Measurements from ENCODE around the gene DNAJC5.
"Not testable (repeated sequence)": the region's sequence is repeated elsewhere in the genome, so short reads cannot be mapped to it uniquely, and the experiment has no call there.

Gene DNAJC5

DNA sequence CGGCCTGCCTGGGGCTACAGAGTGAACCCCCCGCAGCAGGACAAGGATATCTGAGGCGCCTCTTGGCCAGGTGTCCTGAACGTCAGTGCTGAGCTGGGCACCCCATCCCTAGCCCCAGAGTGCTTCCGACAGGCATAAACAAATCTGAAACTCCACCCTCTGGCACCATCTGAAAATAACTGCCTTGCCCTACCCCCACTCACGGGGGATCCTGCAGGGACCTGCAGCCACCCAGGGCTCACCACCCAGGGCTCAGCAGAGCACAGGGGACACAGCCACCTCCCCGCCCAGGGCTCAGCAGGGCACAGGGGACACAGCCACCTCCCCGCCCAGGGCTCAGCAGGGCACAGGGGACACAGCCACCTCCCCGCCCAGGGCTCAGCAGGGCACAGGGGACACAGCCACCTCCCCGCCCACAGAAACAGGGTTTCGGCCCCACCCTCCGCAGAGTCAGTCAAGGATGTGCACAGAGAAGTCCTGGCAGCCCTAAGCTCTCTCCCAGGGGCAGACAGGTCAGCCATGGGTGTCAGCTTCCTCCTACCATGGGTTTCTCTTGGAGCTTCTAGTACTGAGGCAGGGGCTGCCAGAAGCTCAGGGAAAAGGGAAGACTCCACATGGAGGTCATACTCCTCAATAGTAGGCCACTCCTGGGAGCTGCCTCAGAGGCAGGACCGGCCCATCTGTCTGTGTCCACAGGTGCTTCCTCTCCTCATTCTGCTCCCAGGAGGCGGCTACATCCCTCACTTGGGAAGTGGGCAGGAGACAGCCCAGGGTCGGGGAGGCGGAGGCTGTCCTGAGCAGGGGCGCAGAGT, 56.7 kb downstream of the DNAJC5 start:
- DNase-seq: no peak
- TF ChIP-seq GATA1 (IDR thresholded peaks at IDR 0.05; ENCODE audit: low read depth, low read length): no peak
- no peak for TF ChIP-seq POLR2A (IDR thresholded peaks at IDR 0.05; ENCODE audit: low read length)

DNA sequence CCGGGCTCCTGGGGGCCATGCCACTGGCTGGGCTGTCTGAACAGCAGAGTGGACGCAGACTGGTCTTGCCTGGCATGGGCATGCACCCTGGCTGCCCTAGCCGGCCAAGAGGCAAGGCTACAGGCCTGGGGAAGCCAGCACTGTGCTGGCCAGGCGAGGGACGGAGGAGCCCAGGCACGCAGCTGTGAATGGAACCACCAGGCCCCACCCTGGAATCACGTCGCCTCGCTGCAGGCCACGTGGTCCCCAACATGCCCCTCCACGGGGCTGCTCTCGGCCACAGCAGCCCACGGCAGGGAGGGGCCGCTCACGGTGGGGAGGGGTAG, 57.2 kb downstream of the DNAJC5 start:
- TF ChIP-seq GATA1 (IDR thresholded peaks at IDR 0.05; ENCODE audit: low read depth, low read length): no peak
- TF ChIP-seq POLR2A (IDR thresholded peaks at IDR 0.05; ENCODE audit: low read length): no peak
- no peak for DNase-seq

DNA sequence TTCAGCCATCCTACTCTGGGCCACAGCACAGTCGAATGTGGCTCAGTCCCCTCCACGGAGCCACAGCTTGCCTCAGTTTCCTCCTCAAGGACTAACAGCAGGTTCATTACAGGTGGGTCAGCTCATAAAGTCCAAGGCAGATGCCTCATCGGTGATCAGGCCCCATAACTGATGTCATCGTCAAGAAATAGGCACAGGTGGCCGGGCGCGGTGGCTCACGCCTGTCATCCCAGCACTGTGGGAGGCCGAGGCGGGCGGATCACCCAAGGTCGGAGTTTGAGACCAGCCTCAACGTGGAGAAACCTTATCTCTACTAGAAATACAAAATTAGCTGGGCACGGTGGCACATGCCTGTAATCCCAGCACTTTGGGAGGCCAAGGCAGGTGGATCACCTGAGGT, 57.8 kb downstream of the DNAJC5 start:
- DNase-seq: no peak
- no peak for TF ChIP-seq GATA1 (IDR thresholded peaks at IDR 0.05; ENCODE audit: low read depth, low read length)
- no peak for TF ChIP-seq POLR2A (IDR thresholded peaks at IDR 0.05; ENCODE audit: low read length)

DNA sequence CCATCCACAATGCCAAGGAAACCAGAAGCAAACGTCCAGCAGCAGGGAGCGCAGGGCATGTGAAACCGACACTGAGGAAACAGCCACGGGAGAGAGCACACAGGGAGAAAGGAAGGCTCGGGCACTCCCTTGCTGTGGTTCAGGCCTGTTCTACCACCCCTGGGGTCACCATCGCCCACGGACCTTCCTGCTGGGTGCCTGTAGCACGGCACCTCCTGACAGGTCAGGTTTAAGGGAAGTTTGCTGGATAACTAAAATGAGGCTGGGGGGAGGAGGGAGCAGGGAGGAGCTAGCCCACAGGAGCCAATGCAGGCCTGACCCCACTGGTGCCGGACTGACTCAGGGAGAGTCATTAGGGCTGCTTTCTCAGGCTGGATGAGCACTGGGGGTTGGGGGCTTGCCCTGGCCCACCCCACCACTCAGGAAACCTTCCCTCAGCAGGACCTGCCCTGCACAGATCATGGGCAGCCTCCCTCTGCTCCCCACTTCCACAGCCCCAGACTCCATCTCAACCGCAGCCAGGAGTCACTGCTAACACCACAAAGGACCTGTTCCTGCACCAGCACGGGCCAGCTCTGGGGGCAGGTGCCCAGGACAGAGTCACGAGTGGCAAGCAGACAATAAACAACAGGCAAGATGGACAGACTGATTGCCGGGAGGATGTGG, 59.0 kb downstream of the DNAJC5 start:
- no peak for DNase-seq
- TF ChIP-seq GATA1 (IDR thresholded peaks at IDR 0.05; ENCODE audit: low read depth, low read length) (no peak), POLR2A (IDR thresholded peaks at IDR 0.05; ENCODE audit: low read length) (no peak)

DNA sequence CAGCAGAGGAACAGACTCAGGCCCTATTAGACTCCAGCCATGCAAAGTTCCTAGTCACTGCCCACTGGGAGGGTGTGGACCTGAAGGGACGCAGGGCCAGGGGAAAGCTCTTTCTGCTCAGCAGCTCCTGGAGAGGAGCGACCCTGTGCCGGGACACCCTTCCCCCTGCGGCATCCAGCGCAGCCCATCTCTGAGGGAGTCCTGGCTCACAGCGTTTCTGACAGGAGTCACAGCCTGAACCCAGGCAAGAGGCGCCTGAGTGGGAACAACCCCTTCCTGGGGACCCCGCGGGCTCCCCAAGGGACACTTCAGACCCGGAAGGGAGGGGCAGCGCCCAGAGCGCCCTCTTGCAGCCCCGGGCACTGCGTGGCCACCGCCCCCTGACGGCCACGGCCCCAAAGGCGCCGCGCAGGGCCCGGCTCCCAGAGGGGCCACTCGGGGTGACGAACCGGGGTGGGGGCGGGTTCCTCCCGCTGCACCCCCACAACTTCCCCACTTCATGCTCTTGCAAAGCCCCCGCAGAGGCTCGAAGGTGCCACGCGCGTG, 60.4 kb downstream of the DNAJC5 start:
- TF ChIP-seq GATA1 (IDR thresholded peaks at IDR 0.05; ENCODE audit: low read depth, low read length): no peak
- TF ChIP-seq POLR2A (IDR thresholded peaks at IDR 0.05; ENCODE audit: low read length): no peak
- peak; percentile 73 to 75 for DNase-seq

DNA sequence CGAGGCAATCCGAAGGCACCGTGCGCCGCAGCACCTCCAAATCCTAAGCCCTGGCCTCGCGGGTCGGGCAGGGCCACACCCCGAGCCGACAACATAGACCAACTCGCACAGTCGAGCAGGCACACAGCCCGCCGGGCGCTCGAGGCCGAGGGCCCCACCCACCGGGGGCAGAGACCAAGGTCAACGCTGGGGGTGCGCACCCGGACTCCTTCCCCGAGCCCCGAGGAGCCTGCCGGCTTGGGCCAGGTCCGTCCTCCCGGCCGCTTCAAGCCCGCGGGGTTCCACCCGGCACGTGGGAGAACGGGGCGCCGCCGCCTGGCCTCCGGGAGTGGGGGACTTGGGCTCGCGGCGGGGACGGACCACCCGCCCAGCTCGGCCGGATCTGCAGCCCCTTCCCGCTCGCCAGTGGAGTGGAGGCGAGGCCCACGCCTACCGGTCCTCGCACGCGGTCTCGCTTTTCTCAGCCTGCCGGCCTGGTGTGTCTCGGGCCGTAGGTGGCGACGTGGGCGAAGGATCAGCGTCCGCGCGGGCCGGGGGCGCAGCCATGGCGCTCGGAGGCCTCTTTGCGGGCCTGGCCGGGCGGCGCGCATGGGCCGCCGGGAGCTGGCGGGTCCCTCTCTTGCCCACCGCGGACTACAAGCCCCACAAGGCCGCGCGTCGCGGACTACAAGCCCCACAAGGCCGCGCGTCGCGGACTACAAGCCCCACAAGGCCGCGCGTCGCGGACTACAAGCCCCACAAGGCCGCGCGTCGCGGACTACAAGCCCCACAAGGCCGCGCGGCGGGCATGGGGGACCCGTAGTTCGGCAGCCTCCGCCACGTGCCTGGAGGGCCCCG, 61.1 kb downstream of the DNAJC5 start, which contains the start of gene UCKL1:
Gene UCKL1 (minus strand): TSS at position 590 of the 837 bp plus-strand sequence. CDS start 44 bp downstream, at position 546.
- TF ChIP-seq POLR2A (IDR thresholded peaks at IDR 0.05; ENCODE audit: low read length): peak; percentile 59
- no peak for TF ChIP-seq GATA1 (IDR thresholded peaks at IDR 0.05; ENCODE audit: low read depth, low read length)
- DNase-seq: peak; percentile 92 to 94

DNA sequence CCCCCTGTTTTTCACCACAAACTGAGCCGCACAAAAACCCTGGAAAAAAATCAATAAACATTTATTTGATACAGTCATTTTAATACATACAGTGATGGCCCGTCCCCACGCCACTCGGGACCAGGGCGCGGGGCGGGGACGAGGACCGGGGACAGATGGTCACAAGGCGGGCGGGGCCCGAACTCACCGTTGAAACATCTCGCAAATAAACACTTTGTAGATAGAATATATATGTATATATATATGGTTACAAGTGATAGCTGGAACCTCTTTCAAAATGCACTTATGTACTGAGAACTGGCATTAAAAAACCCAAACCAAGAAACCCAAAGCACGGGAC, 61.7 kb downstream of the DNAJC5 start:
- no peak for DNase-seq
- TF ChIP-seq POLR2A (IDR thresholded peaks at IDR 0.05; ENCODE audit: low read length): no peak
- no peak for TF ChIP-seq GATA1 (IDR thresholded peaks at IDR 0.05; ENCODE audit: low read depth, low read length)

DNA sequence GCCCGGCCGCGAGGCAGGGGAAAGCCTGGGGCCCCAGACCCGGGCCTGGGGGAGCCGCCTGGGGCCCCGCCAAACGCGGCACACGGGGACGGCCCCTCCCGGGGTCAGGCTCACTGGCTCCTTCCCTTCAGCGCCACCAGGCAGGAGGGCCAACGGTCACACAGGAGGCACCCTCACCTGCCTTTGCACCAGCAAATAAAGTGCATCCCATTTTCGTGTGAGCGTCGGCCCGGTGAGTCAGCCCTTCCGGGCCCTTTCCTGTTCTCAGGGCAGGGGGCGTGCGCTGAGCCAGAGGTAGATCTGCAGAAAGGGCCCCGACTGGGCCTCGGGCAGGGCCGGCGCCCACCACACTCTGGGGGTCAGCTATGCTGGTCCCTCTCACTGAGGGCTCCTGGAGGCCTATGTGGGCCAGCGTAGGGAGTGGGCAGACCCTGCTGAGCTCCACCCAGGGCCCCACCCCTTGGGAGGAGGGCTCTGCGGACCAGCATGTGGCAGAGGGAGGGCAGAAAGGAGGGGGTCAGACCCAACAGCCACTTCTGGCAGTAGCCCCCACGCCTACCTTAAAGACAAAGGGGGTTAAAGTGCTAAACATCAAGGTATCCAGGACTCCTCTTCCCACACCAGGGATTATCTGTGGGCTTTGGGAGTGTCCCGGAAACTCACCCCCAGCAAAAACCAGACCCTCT, 62.2 kb downstream of the DNAJC5 start:
- DNase-seq: peak; percentile 68 to 73
- TF ChIP-seq POLR2A (IDR thresholded peaks at IDR 0.05; ENCODE audit: low read length): peak; percentile 34
- no peak for TF ChIP-seq GATA1 (IDR thresholded peaks at IDR 0.05; ENCODE audit: low read depth, low read length)

DNA sequence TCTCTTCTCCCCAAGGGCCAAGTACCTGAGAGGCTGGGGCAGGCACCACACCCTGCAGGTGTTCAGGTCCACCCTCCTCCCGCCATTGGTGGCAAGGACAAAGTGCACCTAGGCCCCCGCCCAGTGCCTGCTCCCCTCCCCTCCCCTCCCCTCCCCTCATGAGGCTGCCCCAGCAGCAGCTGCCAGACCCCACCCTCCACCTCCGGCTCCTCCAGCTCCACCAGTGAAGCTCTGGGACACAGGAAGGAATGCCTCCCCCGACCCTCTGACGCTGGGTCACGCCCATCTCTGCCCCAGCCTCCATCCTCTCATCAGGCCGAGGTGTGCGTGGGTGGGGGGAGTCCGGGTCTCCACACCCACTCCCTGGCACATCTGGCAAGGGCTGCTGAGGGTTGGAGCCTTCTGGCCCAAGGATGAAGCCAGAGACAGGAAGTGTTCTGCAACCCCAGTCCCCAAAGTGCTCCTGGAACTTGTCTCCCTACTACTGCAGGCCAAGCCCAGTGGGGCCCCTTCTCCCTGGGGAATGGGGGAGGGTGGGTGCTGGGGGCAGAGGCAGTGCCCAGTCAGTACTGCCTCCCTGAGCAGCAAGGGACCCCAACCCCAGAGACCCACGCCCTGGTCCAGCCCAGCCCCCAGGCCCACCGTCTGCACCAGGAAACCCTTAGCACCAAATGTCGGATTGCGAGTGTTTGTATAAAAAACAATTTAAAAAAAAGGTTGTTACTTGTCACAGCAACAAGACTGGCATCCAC, 62.9 kb downstream of the DNAJC5 start:
- no peak for TF ChIP-seq GATA1 (IDR thresholded peaks at IDR 0.05; ENCODE audit: low read depth, low read length)
- no peak for TF ChIP-seq POLR2A (IDR thresholded peaks at IDR 0.05; ENCODE audit: low read length)
- DNase-seq: no peak

DNA sequence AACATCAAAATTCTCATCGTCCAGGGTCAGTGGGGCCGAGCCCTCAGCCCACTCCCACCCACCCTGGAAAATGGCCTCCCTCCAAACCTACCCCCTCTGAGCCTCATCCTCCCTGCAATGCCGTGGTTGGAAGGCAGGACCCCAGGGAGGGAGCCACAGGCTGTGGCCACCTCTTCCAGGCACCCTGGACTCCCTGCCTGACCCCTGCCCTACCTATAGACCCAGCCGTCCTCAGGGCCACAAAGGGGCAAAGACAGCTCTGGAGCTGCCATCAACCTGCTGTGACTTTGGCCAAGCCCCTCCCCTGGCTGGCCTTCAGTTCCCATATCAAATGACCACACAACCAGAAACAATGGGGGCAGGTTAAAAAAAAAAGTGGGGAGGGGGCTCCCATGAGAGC, 63.5 kb downstream of the DNAJC5 start:
- no peak for DNase-seq

DNA sequence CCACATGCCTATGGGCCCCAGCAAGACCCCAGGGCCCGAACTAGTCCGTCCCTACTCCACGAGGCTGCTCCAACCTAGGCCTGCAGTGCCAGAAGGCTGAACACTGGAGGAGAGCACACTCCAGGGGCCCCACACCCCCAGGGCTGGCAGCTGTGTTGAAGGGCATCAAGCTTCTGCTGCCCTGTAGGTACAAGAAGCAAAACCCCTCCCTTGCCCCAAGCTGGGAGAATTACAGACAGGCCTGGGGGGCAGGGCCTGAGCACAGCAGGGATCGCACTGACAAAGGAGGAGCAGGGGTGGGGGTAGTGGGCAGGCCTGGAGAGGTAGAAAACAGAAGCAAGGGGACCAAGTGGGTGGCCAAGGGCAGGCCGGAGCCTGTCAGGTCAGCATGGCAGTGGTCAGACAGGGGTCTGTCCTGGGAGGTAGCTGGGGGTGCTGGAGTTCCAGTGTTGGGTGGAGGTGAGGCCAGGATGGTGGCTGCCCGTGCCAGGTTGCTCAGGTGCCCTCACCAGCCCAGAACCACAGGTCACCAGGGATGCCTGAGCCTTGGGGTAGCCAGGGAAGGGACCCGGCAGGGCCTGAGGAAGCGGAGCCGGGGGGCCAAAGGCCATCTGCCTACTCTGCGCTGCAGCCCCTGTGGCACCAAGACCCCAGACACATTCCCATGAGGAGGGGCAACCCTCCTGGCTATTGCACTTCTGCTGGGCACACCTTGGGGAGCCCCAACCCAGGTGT, 64.2 kb downstream of the DNAJC5 start:
- DNase-seq: no peak
- TF ChIP-seq GATA1 (IDR thresholded peaks at IDR 0.05; ENCODE audit: low read depth, low read length) (no peak), POLR2A (IDR thresholded peaks at IDR 0.05; ENCODE audit: low read length) (no peak)

More for the DNA sequence above, 63.5 kb downstream of the DNAJC5 start:
- TF ChIP-seq GATA1 (IDR thresholded peaks at IDR 0.05; ENCODE audit: low read depth, low read length) (no peak), POLR2A (IDR thresholded peaks at IDR 0.05; ENCODE audit: low read length) (no peak)

DNA sequence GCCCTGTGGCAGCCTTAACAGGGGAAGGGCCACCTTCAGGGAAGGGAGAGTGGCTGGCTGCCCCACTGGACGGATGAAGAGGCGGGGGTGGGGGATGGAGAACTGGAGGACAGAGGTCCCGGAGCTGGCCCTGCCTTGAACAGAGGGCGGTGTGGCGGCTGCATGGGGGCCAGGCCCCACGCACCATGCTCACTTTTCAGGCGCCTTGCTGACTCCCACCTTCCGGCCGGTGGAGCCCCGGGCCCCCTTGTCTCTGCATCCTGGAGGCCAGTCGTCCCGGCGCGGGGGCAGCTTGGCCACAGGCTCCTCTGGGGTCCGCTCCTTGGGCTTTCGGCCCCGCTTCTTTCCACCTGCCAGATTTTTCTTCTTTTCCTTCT, 64.8 kb downstream of the DNAJC5 start:
- DNase-seq: no peak

DNA sequence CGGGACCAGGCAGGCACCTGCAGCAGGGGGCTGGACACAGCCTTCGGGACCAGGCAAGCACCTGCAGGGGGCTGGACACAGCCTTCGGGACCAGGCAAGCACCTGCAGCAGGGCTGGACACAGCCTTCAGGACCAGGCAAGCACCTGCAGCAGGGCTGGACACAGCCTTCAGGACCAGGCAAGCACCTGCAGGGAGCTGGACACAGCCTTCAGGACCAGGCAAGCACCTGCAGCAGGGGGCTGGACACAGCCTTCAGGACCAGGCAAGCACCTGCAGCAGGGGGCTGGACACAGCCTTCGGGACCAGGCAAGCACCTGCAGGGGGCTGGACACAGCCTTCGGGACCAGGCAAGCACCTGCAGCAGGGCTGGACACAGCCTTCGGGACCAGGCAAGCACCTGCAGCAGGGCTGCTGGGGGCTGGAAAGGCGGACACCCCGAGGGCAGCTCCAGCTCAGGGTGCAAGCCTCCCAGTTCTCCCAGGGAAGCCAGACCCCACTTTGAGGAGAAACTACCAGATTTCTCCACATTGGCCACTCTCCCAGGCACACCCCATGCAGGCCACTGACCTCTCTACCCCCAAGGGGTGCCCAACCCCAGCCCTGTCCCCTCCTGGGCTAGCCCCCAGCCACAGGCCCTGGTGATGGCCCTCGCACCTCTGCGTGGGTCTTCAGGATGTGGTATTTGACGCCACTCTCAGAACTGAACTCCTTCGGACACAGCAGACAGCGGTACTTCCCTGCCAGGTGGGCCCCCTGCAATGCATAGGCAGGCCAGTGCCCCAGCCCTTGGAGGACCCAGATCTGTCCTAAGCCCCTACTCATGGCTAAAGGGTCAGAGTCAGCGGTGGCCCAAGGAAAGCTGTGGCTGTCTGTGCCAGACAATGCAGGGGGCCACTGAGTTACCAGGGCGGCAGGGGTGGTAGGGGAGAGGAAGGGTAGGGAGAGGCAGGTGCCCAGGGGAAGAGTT, 66.0 kb downstream of the DNAJC5 start:
- not testable (repeated sequence) for DNase-seq

More for the DNA sequence above, 64.8 kb downstream of the DNAJC5 start:
- TF ChIP-seq POLR2A (IDR thresholded peaks at IDR 0.05; ENCODE audit: low read length) (no peak), GATA1 (IDR thresholded peaks at IDR 0.05; ENCODE audit: low read depth, low read length) (no peak)
